ENCODE data around the gene NPLOC4.

GRCh38 chr17:81608082-81608481 lies 28.8 kb downstream of the NPLOC4 start:
- TF ChIP-seq CTCF (IDR thresholded peaks at IDR 0.05), result no peak
- no peak for TF ChIP-seq POLR2A (IDR thresholded peaks at IDR 0.05)
